Osteocyte (in vitro differentiated cells): ENCODE results near the gene FEV. TPM values are rescaled to one million over a fixed set of nuclear protein-coding genes. Genes with fewer than 3 reads are reported as not detected.
A peak's percentile ranks its signal among the peaks of the same experiment; 100 is the strongest.

Experiments
- DNase-seq: peaks from one replicate; pipeline ENCODE4 v3.0.0; 2021; ENCODE audit warnings: mixed read lengths; ENCODE audit not compliant: unreplicated experiment; ENCODE audit errors: extremely low spot score
- H3K27ac Mint-ChIP-seq: one replicate; pipeline ENCODE4 v1.8.0; 2021; ENCODE audit warnings: mild to moderate bottlenecking, mixed read lengths; ENCODE audit not compliant: unreplicated experiment
- H3K27me3 Mint-ChIP-seq: one replicate; pipeline ENCODE4 v1.8.0; 2021; ENCODE audit warnings: mixed read lengths; ENCODE audit not compliant: unreplicated experiment
- H3K36me3 Mint-ChIP-seq: one replicate; pipeline ENCODE4 v1.8.0; 2021; ENCODE audit warnings: mixed read lengths; ENCODE audit not compliant: unreplicated experiment
- H3K4me1 Mint-ChIP-seq: one replicate; pipeline ENCODE4 v1.8.0; 2021; ENCODE audit warnings: mixed read lengths; ENCODE audit not compliant: unreplicated experiment
- H3K4me3 Mint-ChIP-seq: one replicate; pipeline ENCODE4 v1.8.0; 2021; ENCODE audit warnings: mild to moderate bottlenecking, moderate library complexity, mixed read lengths; ENCODE audit not compliant: unreplicated experiment
- H3K9me3 Mint-ChIP-seq: one replicate; pipeline ENCODE4 v1.8.0; 2021; ENCODE audit warnings: mixed read lengths; ENCODE audit not compliant: unreplicated experiment
- CTCF ChIP-seq: fragments of 200-600 bp; sonication (generic); IDR thresholded peaks from 2 replicates; pipeline ENCODE4 v1.5.0; 2021; ENCODE audit warnings: antibody characterized with exemption, mild to moderate bottlenecking, moderate library complexity
- total RNA-seq: library from RNA; stranded (reverse); gene quantifications from 2 replicates; pipeline ENCODE4 v1.2.1, GENCODE V29; 2021

The FEV gene
- total RNA-seq, 1 donor from 2014 or later = not detected

DNA sequence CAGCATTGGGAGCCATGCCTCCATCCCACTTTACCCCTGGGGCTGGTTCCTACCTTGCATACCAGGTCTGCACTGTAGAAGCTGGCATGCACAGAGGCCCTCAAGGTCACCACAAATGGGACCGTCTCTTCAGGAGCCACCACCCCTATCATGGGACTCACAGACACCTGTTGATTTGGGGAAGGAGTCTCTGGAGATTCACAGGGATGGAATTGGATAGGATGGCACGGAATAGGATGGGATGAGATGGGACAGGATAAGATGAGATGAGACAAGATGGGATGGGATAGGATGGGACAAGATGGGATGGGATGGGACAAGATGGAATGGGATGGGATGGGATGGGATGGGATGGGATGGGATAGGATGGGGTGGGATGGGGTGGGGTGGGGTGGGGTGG, 24.3 kb upstream of the FEV start:
- H3K27ac Mint-ChIP-seq = no peak overlapping the region
- no peak for DNase-seq
- H3K36me3 Mint-ChIP-seq = no peaks in the 10 kb centered on the region
- TF ChIP-seq CTCF = no peak
- H3K4me1 Mint-ChIP-seq = no peaks in the 10 kb centered on the region
- no peak overlapping the region for H3K4me3 Mint-ChIP-seq
- peaks cover 39% of the 10 kb centered on the region for H3K27me3 Mint-ChIP-seq
- no peaks in the 10 kb centered on the region for H3K9me3 Mint-ChIP-seq

GRCh38 chr2:219003979-219004378, 19.0 kb upstream of the FEV start:
- no peak for TF ChIP-seq CTCF
- Mint-ChIP-seq H3K27me3 (peaks cover 56% of the 10 kb centered on the region), H3K36me3 (no peaks in the 10 kb centered on the region), H3K4me1 (peaks cover 4% of the 10 kb centered on the region), H3K9me3 (no peaks in the 10 kb centered on the region), H3K4me3 (no peak overlapping the region), H3K27ac (no peak overlapping the region)
- DNase-seq = no peak

GRCh38 chr2:219003267-219003634, 18.3 kb upstream of the FEV start:
- Mint-ChIP-seq H3K4me3 (no peak overlapping the region), H3K9me3 (no peaks in the 10 kb centered on the region), H3K27ac (no peak overlapping the region), H3K27me3 (peaks cover 59% of the 10 kb centered on the region), H3K4me1 (peaks cover 4% of the 10 kb centered on the region), H3K36me3 (no peaks in the 10 kb centered on the region)
- no peak for TF ChIP-seq CTCF
- no peak for DNase-seq

DNA sequence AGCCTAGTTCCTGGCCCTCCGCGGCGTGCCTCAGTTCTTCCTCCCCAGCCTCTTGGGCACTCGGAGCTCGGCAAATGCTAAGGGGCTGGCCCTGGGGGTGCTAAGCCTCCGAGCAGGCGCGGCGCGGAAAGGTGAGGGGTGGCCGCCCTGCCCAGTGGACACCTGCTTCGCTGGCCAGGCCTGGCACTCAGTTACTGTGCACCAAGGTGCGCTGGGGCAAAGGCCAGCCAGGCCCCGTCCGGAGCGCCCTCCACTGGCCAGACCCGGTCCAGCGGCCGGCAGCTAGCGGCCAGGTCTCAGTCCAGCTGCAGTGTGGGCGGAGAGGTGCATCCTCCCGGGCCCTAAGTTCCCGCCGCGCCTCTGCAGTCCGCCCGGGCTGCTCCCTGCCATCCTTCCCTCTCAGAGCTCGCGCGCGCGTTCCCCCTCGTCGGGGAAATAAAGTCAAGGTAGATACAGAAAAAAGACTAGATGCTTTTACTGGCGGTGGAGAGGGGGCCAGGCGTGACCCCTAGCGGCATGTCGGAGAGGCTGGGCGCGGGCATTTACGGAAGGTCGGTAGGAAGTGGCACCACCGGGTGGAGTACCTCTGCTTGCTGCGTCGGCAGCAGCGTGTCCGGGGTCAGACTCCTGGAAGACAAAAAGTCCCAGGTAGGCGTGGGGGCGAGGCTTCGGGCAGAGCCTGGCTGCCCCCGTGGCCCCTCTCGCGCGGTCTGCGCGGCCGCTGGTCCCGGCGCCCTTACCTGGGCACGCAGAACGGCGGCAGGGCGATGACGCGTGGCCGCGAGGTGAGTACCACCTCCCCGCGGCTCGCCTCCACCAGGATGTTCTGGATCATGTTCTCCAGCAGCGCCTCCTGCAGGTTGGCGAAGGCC, 17.6 kb upstream of the FEV start:
- Mint-ChIP-seq H3K4me3 (peak overlapping the region; percentile 32), H3K27me3 (peaks cover 58% of the 10 kb centered on the region), H3K4me1 (peaks cover 4% of the 10 kb centered on the region), H3K27ac (no peak overlapping the region), H3K36me3 (no peaks in the 10 kb centered on the region), H3K9me3 (no peaks in the 10 kb centered on the region)
- DNase-seq = no peak
- peak; percentile 56 for TF ChIP-seq CTCF

DNA sequence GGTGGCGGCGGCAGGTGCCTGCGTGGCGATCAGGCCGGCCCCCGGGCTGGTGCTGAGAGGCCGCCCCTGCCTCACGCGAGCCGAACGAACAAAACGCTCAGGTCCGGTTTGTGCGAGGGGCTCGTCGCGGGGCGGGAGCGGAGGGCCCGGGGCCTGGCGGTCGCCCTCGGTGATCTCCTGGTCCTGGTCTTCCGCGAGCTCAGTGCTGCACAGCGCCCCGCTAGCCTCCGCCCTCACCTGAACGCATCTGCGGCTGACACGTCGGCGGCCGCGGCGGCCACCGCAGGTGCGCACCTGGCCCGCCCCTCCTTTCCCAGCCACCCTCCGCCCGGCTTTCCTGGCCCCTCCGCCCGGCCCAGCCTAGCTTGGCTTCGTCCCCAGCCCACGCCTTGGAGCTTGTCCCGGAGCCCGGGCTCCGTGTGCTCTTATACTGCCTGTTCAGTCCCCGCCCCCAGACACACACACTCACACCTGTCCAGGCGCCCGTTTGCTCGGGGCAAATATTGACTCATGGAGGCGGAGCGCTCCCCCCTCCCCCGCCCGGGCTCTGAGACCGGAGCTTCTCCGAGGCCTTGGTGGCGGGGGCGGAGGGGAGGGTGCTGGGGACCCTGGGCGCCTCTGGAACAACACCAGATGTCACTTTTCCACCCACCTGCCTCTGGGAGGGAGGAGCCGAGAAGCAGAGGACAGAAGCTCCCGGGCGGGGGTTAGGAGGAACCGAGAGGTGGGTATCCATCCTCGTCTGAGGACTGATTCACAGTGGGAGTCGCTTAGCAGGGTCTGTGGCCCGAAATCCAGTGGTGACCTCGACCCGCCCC, 16.8 kb upstream of the FEV start:
- peaks cover 59% of the 10 kb centered on the region for H3K27me3 Mint-ChIP-seq
- TF ChIP-seq CTCF = no peak
- H3K36me3 Mint-ChIP-seq = no peaks in the 10 kb centered on the region
- no peak overlapping the region for H3K27ac Mint-ChIP-seq
- H3K4me3 Mint-ChIP-seq = no peak overlapping the region
- no peaks in the 10 kb centered on the region for H3K9me3 Mint-ChIP-seq
- peaks cover 8% of the 10 kb centered on the region for H3K4me1 Mint-ChIP-seq
- DNase-seq = no peak
